K562 (cell line): ENCODE measurements around the gene LAG3. TPM values are rescaled to one million over a fixed set of nuclear protein-coding genes. Genes with fewer than 3 reads are reported as not detected.

Source experiments
- ATAC-seq: fragments of 200-7000 bp; cut with Tn5 transposase; 3 replicates; pipeline ENCODE4 v1.9.1; 2020; ENCODE audit warnings: moderate library complexity
- BruUV-seq: library from RNA; stranded (reverse); fragments of 400-500 nt; replicated peaks from 2 replicates; lab custom pipeline; 2021; lab: Mats Ljungman, UMichigan
- CTCF ChIA-PET: fragments of 300-600 bp; formaldehyde crosslinking; extraction: SDS; loops from one replicate; lab custom pipeline; 2021; ENCODE audit warnings: low intra/inter-chr PET ratio; lab: Yijun Ruan, JAX
- POLR2A ChIA-PET: fragments of 300-600, 350-650 bp; sonication (Branson Sonifier 250); formaldehyde crosslinking; extraction: SDS; loops from one replicate; lab custom pipeline; 2021; ENCODE audit warnings: antibody characterized with exemption, inconsistent platforms; lab: Yijun Ruan, JAX
- DNase-seq, 4 experiments: peaks; one replicate each; pipeline versions ENCODE4 v3.0.0 to v3.0.0-alpha.2; 2011 to 2018; ENCODE audit warnings: low spot score in 3 of 4, mixed read lengths in 3 of 4; ENCODE audit errors: extremely low read depth in 1 of 4
- FAIRE-seq: peaks from 2 replicates; lab custom pipeline; 2011; peaks lifted over from hg19 to GRCh38; lab: Jason Lieb, UNC
- H2AFZ ChIP-seq: 2 replicates; pipeline ENCODE4 v1.6.0; 2011; ENCODE audit warnings: low read depth, low read length, control low read depth, inconsistent platforms
- H3K27ac ChIP-seq: fragments of 200-600 bp; 3 replicates; pipeline ENCODE4 v1.8.0; 2011; ENCODE audit warnings: low read depth, mild to moderate bottlenecking, control low read depth, inconsistent platforms, low read length, moderate library complexity, mixed read lengths; ENCODE audit errors: extremely low read depth
- H3K27me3 ChIP-seq, 2 experiments: fragments of 300-600 bp in 1 of 2; 2 replicates in 1 of 2; 3 replicates in 1 of 2; pipeline versions ENCODE4 v1.6.0 to v1.8.0; 2011; ENCODE audit warnings: inconsistent platforms in 2 of 2, low read length in 2 of 2, mild to moderate bottlenecking in 1 of 2, mixed read lengths in 1 of 2, moderate library complexity in 1 of 2; ENCODE audit not compliant: control insufficient read depth in 2 of 2, insufficient read depth in 2 of 2
- H3K36me3 ChIP-seq: fragments of 300-600 bp; 3 replicates; pipeline ENCODE4 v1.8.0; 2011; ENCODE audit warnings: mild to moderate bottlenecking, low read length, inconsistent platforms; ENCODE audit not compliant: control insufficient read depth, insufficient read depth
- H3K4me1 ChIP-seq, 2 experiments: fragments of 200-600 bp in 1 of 2; replicated peaks in 1 of 2; 2 replicates in 1 of 2; 3 replicates in 1 of 2; pipeline versions ENCODE4 v1.5.1 to v1.8.0; 2011; ENCODE audit warnings: inconsistent platforms in 2 of 2, low read length in 2 of 2, mild to moderate bottlenecking in 1 of 2, mixed read lengths in 1 of 2, moderate library complexity in 1 of 2; ENCODE audit not compliant: control insufficient read depth in 2 of 2, insufficient read depth in 2 of 2
- H3K4me2 ChIP-seq: 2 replicates; pipeline ENCODE4 v1.6.1; 2011; ENCODE audit warnings: low read length, control low read depth, inconsistent platforms, mixed read lengths; ENCODE audit not compliant: insufficient read depth
- H3K4me3 ChIP-seq: fragments of 200-600 bp; sonication (generic), shearing (Covaris generic); 2 replicates; pipeline ENCODE4 v1.5.1; 2016; ENCODE audit warnings: control low read depth, inconsistent platforms
- H3K79me2 ChIP-seq: fragments of 200-600 bp; 3 replicates; pipeline ENCODE4 v1.8.0; 2011; ENCODE audit warnings: low read length, inconsistent platforms; ENCODE audit not compliant: control insufficient read depth, insufficient read depth
- H3K9ac ChIP-seq, 2 experiments: 2 replicates each; pipeline versions ENCODE4 v1.6.0 to v1.6.1; 2011; ENCODE audit warnings: low read depth in 2 of 2, low read length in 2 of 2, control low read depth in 1 of 2, inconsistent platforms in 1 of 2, mild to moderate bottlenecking in 1 of 2, mixed read lengths in 1 of 2; ENCODE audit not compliant: insufficient read depth in 1 of 2
- H3K9me1 ChIP-seq: one replicate; pipeline ENCODE4 v1.6.0; 2011; ENCODE audit warnings: inconsistent platforms, mild to moderate bottlenecking, low read length, moderate library complexity; ENCODE audit not compliant: control insufficient read depth, insufficient read depth
- H3K9me3 ChIP-seq: replicated peaks from 2 replicates; pipeline ENCODE4 v1.5.1; 2011; ENCODE audit warnings: low read depth, low read length, inconsistent platforms; ENCODE audit not compliant: control insufficient read depth, insufficient read depth
- H4K20me1 ChIP-seq: replicated peaks from 2 replicates; pipeline ENCODE4 v1.6.1; 2011; ENCODE audit warnings: low read length, inconsistent platforms, mixed read lengths; ENCODE audit not compliant: control insufficient read depth, insufficient read depth
- CBFA2T2 ChIP-seq: fragments of 450-650 bp; conservative IDR thresholded peaks from 2 replicates; pipeline ENCODE4 v1.6.1; 2017; ENCODE audit warnings: mild to moderate bottlenecking
- EGR1 ChIP-seq: fragments of 450-650 bp; conservative IDR thresholded peaks from 2 replicates; pipeline ENCODE4 v1.6.1; 2017; ENCODE audit warnings: mild to moderate bottlenecking
- ELF1 ChIP-seq: fragments of 200-800 bp; sonication (Bioruptor generic); IDR thresholded peaks from 2 replicates; pipeline ENCODE4 v1.6.1; 2016; ENCODE audit warnings: missing genetic modification characterization, missing compliant biosample characterization
- GTF2A2 ChIP-seq: IDR thresholded peaks from 2 replicates; pipeline ENCODE4 v1.6.1; 2016; ENCODE audit warnings: mild to moderate bottlenecking, missing genetic modification characterization, missing compliant biosample characterization
- MAZ ChIP-seq, 2 experiments: fragments of 450-650 bp in 1 of 2; sonication (generic) in 1 of 2; formaldehyde crosslinking; IDR thresholded peaks in 1 of 2; conservative IDR thresholded peaks in 1 of 2; 2 replicates each; pipeline versions ENCODE4 v1.4.0 to v1.5.0; 2020; ENCODE audit warnings: mild to moderate bottlenecking in 1 of 2, missing genetic modification reagents in 1 of 2
- POLR2A ChIP-seq: fragments of 450-650 bp; conservative IDR thresholded peaks from 2 replicates; pipeline ENCODE4 v1.6.1; 2016
- RAD51 ChIP-seq: fragments of 450-650 bp; IDR thresholded peaks from 2 replicates; pipeline ENCODE4 v1.7.1; 2016; ENCODE audit warnings: low read depth, mild to moderate bottlenecking, borderline replicate concordance
- RFX1 ChIP-seq: fragments of 450-650 bp; IDR thresholded peaks from 2 replicates; pipeline ENCODE4 v1.6.1; 2016; ENCODE audit warnings: mild to moderate bottlenecking, moderate library complexity
- TAF1 ChIP-seq: IDR thresholded peaks from 2 replicates; pipeline ENCODE4 v1.6.1; 2011; ENCODE audit warnings: mild to moderate bottlenecking, low read length, moderate library complexity; ENCODE audit not compliant: insufficient read depth, control insufficient read depth, severe bottlenecking; ENCODE audit errors: extremely low read depth
- TBP ChIP-seq: optimal IDR thresholded peaks from 2 replicates; pipeline ENCODE3; 2011; ENCODE audit warnings: low read depth, low read length, improper control_type of control experiment
- USF2 ChIP-seq: sonication (generic); formaldehyde crosslinking; IDR thresholded peaks from 2 replicates; pipeline ENCODE4 v1.5.0; 2020; ENCODE audit warnings: missing genetic modification reagents
- ZFP36 ChIP-seq: fragments of 150-350 bp; IDR thresholded peaks from 2 replicates; pipeline ENCODE4 v1.6.1; 2018; ENCODE audit warnings: low read length, low read depth; ENCODE audit not compliant: partially characterized antibody
- ZSCAN32 ChIP-seq: fragments of 450-650 bp; formaldehyde crosslinking; IDR thresholded peaks from 2 replicates; pipeline ENCODE4 v1.4.0; 2020; ENCODE audit warnings: mild to moderate bottlenecking, moderate library complexity
- WGBS: fragments of 100-300 bp; shearing (Covaris generic); methylation state at CpG from one replicate; pipeline ENCODE4 v1.1.6; 2016; ENCODE audit warnings: low coverage, mixed read lengths; ENCODE audit not compliant: insufficient coverage; ENCODE audit errors: missing lambda C conversion rate; 5-methylcytosine and 5-hydroxymethylcytosine counted together
- in situ Hi-C: fragments of 300-500 bp; cut with MboI; formaldehyde crosslinking; loops from 4 replicates; pipeline ENCODE4 v1.15.0; 2018; ENCODE audit warnings: inconsistent platforms, mixed read lengths
- intact Hi-C: fragments of 100-400 bp; cut with micrococcal nuclease; formaldehyde crosslinking; loops from 2 replicates; pipeline ENCODE4 v1.14.2; 2022
- polyA plus RNA-seq, 8 experiments: library from polyadenylated mRNA; depleted of rRNA in 4 of 8; stranded (reverse) in 5 of 8; unstranded in 3 of 8; fragments of >200 nt; fragmentation: Nextera tagmentation in 2 of 8; fragmentation: Illumina TruSeq in 1 of 8; extraction: Ambion mirVana in 2 of 8; extraction: Trizol in 1 of 8; gene quantifications; 2 replicates each; pipeline versions ENCODE4 v1.2.1 to v1.2.3, GENCODE V29; 2011 to 2014; ENCODE audit warnings: inconsistent platforms in 1 of 8, missing spikeins in 1 of 8
- total RNA-seq, 7 experiments: library from RNA; depleted of rRNA in 6 of 7; stranded (reverse); fragments of >200 nt in 6 of 7; fragmentation: Illumina TruSeq in 2 of 7; extraction: Trizol in 2 of 7; gene quantifications; 2 replicates each; pipeline versions ENCODE4 v1.2.1 to v1.2.3, GENCODE V29; 2011 to 2021; ENCODE audit warnings: low replicate concordance in 1 of 7

The LAG3 gene
- total and polyA plus RNA-seq, 9 of the 15 experiments (the other 6 are each of a cell fraction or from before 2014, with no cell fraction given) = 0.07 to 0.66 (median 0.09) TPM; not detected in 1

- TF ChIP-seq RFX1 = peak; percentile 90
- no peak for TF ChIP-seq ZSCAN32 (CRISPR knock-in tag)
These were observed 54.6 kb downstream of the LAG3 start (continued) for GRCh38 chr12:6826734-6827436.

- H4K20me1 ChIP-seq = no peaks in the 10 kb centered on the region
- in situ Hi-C loops = no loop called here
- FAIRE-seq = peak; percentile 87
- CTCF ChIA-PET = no interaction called here
- H2AFZ ChIP-seq = peak overlapping the region; percentile 82
- peak; percentile 64 for ATAC-seq
- peak overlapping the region; percentile 48; the same call in 1 of the 3 replicates for H3K27ac ChIP-seq
- peaks cover 0 to 4% of the 10 kb centered on the region in 2 experiments; a peak in 2 of 5 replicates for H3K27me3 ChIP-seq
- peaks cover 24% of the 10 kb centered on the region for H3K79me2 ChIP-seq
- no peak overlapping the region for H3K4me3 ChIP-seq
- intact Hi-C loops = loop anchor here (2.0 to 10.0 kb wide), 4 partner anchors 50 to 273 kb away; partner anchors contain the start of genes IFFO1 and ZNF384
- H3K36me3 ChIP-seq = peaks cover 25% of the 10 kb centered on the region; the same call in 1 of the 3 replicates
- WGBS = 11% methylated on average over 7 of the region's 8 CpGs
- peak overlapping the region; percentile 67 for H3K4me2 ChIP-seq
- DNase-seq = peak; percentile 53 to 86 (median 68)
- no TSS peak for BruUV-seq
- no peaks in the 10 kb centered on the region for H3K9me3 ChIP-seq
- peaks cover 11 to 51% of the 10 kb centered on the region in 2 experiments; a peak in 4 of 5 replicates for H3K4me1 ChIP-seq
- no peaks in the 10 kb centered on the region for H3K9me1 ChIP-seq
- peak overlapping the region; percentile 26 to 83; a peak in 2 of 4 replicates for H3K9ac ChIP-seq
- POLR2A ChIA-PET = interaction anchor here (1.1 to 1.2 kb wide), 2 partner anchors 13 to 46 kb away, joined by 3 to 4 read pairs; partner anchors contain the start of gene SPSB2
- TF ChIP-seq GTF2A2 (tag) (no peak), USF2 (CRISPR knock-in tag) (peak; percentile 62; the same call in 1 of the 2 replicates), ELF1 (tag) (no peak), RAD51 (peak; percentile 64; the same call in 1 of the 2 replicates), POLR2A (peak; percentile 50; the same call in 1 of the 2 replicates), MAZ (CRISPR knock-in tag; conservative IDR thresholded peaks at IDR 0.05 in 1 of 2, IDR thresholded peaks at IDR 0.05 in 1 of 2) (peak in 1 of 2 experiments; percentile 23; a peak in 1 of 4 replicates), CBFA2T2 (0 out of 2 replicates have a peak, but pooled peaks have one; percentile 20), ZFP36 (peak; percentile 38), TAF1 (no peak), TBP (peak; percentile 43), EGR1 (peak; percentile 89)
These were observed 55.2 kb downstream of the LAG3 start for GRCh38 chr12:6827437-6827911.
